DOHH2 (cell line): ENCODE results near the gene CTIF.

Experiments
- H3F3A ChIP-seq: fragments of 200-600 bp; sonication (generic), shearing (Covaris generic); 2 replicates; pipeline ENCODE4 v1.6.0; 2016; ENCODE audit warnings: antibody characterized with exemption, mild to moderate bottlenecking; ENCODE audit not compliant: control insufficient read depth, insufficient read depth
- H3K27ac ChIP-seq: fragments of 200-600 bp; sonication (generic); 2 replicates; pipeline ENCODE4 v1.5.1; 2014; ENCODE audit warnings: low read depth, mild to moderate bottlenecking, low read length, moderate library complexity
- H3K27me3 ChIP-seq: fragments of 200-600 bp; sonication (generic); 2 replicates; pipeline ENCODE4 v1.6.1; 2014; ENCODE audit warnings: mild to moderate bottlenecking, low read length, mixed read lengths; ENCODE audit not compliant: control insufficient read depth
- H3K36me3 ChIP-seq: fragments of 200-600 bp; sonication (generic); 2 replicates; pipeline ENCODE4 v1.6.1; 2014; ENCODE audit warnings: mild to moderate bottlenecking, low read length, moderate library complexity, mixed read lengths; ENCODE audit not compliant: control insufficient read depth
- H3K4me1 ChIP-seq: fragments of 200-600 bp; sonication (generic); 2 replicates; pipeline ENCODE4 v1.6.1; 2014; ENCODE audit warnings: mild to moderate bottlenecking, low read length, mixed read lengths; ENCODE audit not compliant: control insufficient read depth
- H3K4me2 ChIP-seq: fragments of 200-600 bp; sonication (generic); 2 replicates; pipeline ENCODE4 v1.6.0; 2014; ENCODE audit warnings: mild to moderate bottlenecking, low read length, moderate library complexity
- H3K4me3 ChIP-seq: fragments of 200-600 bp; sonication (generic); 2 replicates; pipeline ENCODE4 v1.5.1; 2014; ENCODE audit warnings: mild to moderate bottlenecking, low read length, mixed read lengths
- H3K79me2 ChIP-seq: fragments of 200-600 bp; sonication (generic); 2 replicates; pipeline ENCODE4 v1.6.1; 2014; ENCODE audit warnings: mild to moderate bottlenecking, low read length, mixed read lengths; ENCODE audit not compliant: control insufficient read depth
- H3K9me2 ChIP-seq: fragments of 200-600 bp; sonication (generic); replicated peaks from 2 replicates; pipeline ENCODE4 v1.6.1; 2014; ENCODE audit warnings: mild to moderate bottlenecking, low read length, mixed read lengths; ENCODE audit not compliant: control insufficient read depth
- H3K9me3 ChIP-seq: fragments of 200-600 bp; sonication (generic); 2 replicates; pipeline ENCODE4 v1.6.1; 2014; ENCODE audit warnings: antibody characterized with exemption, low read length, mixed read lengths; ENCODE audit not compliant: control insufficient read depth, insufficient read depth
- H4K20me1 ChIP-seq: fragments of 200-600 bp; sonication (generic); 2 replicates; pipeline ENCODE4 v1.6.0; 2014; ENCODE audit warnings: low read depth, mild to moderate bottlenecking, antibody characterized with exemption, low read length, moderate library complexity; ENCODE audit not compliant: control insufficient read depth, insufficient read depth
- EZH2phosphoT487 ChIP-seq: fragments of 200-600 bp; sonication (generic); IDR thresholded peaks from 2 replicates; pipeline ENCODE4 v1.6.1; 2017; ENCODE audit warnings: borderline replicate concordance, mild to moderate bottlenecking, antibody characterized with exemption, low read length, moderate library complexity, mixed read lengths
- TF ChIP-seq, protein P1 (sequence below): fragments of 200-600 bp; sonication (generic); IDR thresholded peaks from one replicate; pipeline ENCODE4 v1.5.1; 2014; ENCODE audit warnings: antibody characterized with exemption, mild to moderate bottlenecking, low read depth, low read length; ENCODE audit not compliant: poor library complexity, severe bottlenecking

Gene CTIF

DNA sequence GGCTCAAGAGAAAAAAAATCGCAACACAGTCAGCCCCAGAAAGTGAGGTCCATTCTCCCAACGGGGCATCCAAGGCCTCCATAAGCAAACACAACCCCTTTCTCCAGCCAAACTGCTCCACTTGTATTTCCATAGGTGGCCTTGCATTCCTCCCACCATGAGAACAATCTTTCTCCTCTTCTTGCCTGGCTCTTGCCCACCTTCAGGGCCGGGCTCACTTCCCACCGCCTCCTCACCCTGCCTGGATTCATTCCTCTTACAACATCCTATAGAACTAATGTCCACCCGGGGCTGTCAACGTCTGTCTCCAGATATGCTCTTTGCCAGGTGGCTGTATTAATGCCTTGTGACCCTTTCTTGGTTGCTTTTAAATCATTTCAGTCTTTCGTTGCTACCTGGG, 287.4 kb downstream of the CTIF start:
- Histone ChIP-seq H3K79me2 (no peaks in the 10 kb centered on the region), H3K4me2 (no peak overlapping the region), H3K27ac (no peak overlapping the region), H3K36me3 (no peaks in the 10 kb centered on the region), H4K20me1 (no peaks in the 10 kb centered on the region), H3K9me2 (no peaks in the 10 kb centered on the region), H3F3A (no peaks in the 10 kb centered on the region), H3K27me3 (peaks cover 42% of the 10 kb centered on the region), H3K4me1 (peaks cover 10% of the 10 kb centered on the region), H3K4me3 (no peak overlapping the region), H3K9me3 (no peaks in the 10 kb centered on the region; the same call in 1 of the 2 replicates)
- no peak for TF ChIP-seq EZH2phosphoT487
- TF ChIP-seq, protein P1, sequence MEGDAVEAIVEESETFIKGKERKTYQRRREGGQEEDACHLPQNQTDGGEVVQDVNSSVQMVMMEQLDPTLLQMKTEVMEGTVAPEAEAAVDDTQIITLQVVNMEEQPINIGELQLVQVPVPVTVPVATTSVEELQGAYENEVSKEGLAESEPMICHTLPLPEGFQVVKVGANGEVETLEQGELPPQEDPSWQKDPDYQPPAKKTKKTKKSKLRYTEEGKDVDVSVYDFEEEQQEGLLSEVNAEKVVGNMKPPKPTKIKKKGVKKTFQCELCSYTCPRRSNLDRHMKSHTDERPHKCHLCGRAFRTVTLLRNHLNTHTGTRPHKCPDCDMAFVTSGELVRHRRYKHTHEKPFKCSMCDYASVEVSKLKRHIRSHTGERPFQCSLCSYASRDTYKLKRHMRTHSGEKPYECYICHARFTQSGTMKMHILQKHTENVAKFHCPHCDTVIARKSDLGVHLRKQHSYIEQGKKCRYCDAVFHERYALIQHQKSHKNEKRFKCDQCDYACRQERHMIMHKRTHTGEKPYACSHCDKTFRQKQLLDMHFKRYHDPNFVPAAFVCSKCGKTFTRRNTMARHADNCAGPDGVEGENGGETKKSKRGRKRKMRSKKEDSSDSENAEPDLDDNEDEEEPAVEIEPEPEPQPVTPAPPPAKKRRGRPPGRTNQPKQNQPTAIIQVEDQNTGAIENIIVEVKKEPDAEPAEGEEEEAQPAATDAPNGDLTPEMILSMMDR: no peak

DNA sequence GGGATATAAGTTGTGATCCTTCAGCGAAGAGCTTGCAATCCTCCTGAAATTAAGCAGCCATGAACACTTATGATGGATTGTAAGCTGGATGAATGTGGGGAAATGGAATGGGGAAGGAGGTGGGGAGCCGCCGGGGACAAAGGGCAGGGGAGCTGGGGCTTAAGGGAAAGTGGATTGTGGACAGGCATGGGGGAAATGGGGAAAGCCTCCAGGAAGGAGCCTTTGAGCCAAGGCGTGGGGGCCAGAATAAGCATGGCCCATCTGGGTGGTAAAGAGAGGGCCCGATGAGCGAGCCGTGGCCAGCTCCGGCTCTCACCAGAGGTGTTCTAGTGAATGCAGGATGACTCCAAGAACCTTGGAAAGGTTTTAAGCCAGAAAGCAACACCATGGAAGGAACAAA, 288.0 kb downstream of the CTIF start:
- Histone ChIP-seq H3K4me2 (no peak overlapping the region), H3K4me1 (peaks cover 5% of the 10 kb centered on the region; the same call in 1 of the 2 replicates), H4K20me1 (no peaks in the 10 kb centered on the region), H3K27me3 (peaks cover 46% of the 10 kb centered on the region), H3F3A (no peaks in the 10 kb centered on the region), H3K36me3 (no peaks in the 10 kb centered on the region), H3K4me3 (no peak overlapping the region), H3K9me2 (no peaks in the 10 kb centered on the region), H3K79me2 (no peaks in the 10 kb centered on the region), H3K9me3 (no peaks in the 10 kb centered on the region; the same call in 1 of the 2 replicates), H3K27ac (no peak overlapping the region)
- TF ChIP-seq, protein P1: no peak
- no peak for TF ChIP-seq EZH2phosphoT487

DNA sequence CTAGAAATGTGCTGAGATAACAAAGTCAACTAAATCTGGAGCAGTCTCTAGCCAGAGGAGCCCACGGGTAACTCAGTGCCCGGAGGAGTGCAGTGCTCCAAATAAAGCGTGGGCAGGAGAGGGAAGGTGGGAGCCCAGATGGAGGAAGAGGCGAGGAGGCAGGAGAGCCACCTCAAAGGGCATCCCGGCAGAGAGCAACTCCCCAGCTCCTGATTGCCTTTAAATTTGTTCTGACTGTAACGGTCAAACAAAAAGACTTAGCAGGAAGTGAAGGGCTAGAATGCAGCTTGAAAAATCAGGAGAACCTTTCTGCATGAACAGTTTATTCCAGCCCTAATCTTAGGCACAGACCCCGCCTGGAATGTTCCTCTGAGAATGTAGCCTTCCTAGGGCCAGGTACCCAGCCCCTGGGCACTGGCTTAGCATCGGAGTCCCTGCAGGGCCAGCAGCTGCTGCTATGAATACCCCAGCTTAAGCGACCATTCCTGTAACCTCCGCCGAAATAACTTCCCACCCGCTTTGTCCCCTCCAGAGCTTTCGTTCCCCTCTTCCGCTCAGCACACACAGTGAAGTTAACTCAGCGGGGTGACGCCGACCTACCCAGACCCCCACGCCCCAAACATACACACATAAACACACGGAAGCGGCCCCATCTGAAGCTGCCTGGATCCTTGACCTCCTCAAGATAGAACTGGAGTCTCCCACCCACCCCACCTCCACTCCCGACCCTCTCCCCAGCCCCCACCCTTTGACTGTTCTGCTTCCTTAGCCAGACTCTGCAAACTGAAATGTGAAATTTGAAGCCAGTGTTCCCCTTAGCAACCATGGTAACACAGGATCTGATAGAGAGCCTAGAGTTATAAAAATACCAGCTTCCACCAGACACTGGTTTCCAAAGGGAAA, 288.7 kb downstream of the CTIF start:
- Histone ChIP-seq H3K27me3 (peaks cover 47% of the 10 kb centered on the region), H3F3A (no peaks in the 10 kb centered on the region), H3K79me2 (no peaks in the 10 kb centered on the region), H3K27ac (no peak overlapping the region), H3K4me1 (peaks cover 4% of the 10 kb centered on the region), H3K4me2 (no peak overlapping the region), H3K36me3 (no peaks in the 10 kb centered on the region), H3K9me2 (no peaks in the 10 kb centered on the region), H3K4me3 (no peak overlapping the region), H4K20me1 (no peaks in the 10 kb centered on the region), H3K9me3 (no peaks in the 10 kb centered on the region; the same call in 1 of the 2 replicates)
- TF ChIP-seq, protein P1: no peak
- TF ChIP-seq EZH2phosphoT487: no peak
